ENCODE data around the gene EML4.
"Not testable (repeated sequence)": the region's sequence is repeated elsewhere in the genome, so short reads cannot be mapped to it uniquely, and the experiment has no call there.

Gene EML4, protein sequence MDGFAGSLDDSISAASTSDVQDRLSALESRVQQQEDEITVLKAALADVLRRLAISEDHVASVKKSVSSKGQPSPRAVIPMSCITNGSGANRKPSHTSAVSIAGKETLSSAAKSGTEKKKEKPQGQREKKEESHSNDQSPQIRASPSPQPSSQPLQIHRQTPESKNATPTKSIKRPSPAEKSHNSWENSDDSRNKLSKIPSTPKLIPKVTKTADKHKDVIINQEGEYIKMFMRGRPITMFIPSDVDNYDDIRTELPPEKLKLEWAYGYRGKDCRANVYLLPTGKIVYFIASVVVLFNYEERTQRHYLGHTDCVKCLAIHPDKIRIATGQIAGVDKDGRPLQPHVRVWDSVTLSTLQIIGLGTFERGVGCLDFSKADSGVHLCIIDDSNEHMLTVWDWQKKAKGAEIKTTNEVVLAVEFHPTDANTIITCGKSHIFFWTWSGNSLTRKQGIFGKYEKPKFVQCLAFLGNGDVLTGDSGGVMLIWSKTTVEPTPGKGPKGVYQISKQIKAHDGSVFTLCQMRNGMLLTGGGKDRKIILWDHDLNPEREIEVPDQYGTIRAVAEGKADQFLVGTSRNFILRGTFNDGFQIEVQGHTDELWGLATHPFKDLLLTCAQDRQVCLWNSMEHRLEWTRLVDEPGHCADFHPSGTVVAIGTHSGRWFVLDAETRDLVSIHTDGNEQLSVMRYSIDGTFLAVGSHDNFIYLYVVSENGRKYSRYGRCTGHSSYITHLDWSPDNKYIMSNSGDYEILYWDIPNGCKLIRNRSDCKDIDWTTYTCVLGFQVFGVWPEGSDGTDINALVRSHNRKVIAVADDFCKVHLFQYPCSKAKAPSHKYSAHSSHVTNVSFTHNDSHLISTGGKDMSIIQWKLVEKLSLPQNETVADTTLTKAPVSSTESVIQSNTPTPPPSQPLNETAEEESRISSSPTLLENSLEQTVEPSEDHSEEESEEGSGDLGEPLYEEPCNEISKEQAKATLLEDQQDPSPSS

DNA sequence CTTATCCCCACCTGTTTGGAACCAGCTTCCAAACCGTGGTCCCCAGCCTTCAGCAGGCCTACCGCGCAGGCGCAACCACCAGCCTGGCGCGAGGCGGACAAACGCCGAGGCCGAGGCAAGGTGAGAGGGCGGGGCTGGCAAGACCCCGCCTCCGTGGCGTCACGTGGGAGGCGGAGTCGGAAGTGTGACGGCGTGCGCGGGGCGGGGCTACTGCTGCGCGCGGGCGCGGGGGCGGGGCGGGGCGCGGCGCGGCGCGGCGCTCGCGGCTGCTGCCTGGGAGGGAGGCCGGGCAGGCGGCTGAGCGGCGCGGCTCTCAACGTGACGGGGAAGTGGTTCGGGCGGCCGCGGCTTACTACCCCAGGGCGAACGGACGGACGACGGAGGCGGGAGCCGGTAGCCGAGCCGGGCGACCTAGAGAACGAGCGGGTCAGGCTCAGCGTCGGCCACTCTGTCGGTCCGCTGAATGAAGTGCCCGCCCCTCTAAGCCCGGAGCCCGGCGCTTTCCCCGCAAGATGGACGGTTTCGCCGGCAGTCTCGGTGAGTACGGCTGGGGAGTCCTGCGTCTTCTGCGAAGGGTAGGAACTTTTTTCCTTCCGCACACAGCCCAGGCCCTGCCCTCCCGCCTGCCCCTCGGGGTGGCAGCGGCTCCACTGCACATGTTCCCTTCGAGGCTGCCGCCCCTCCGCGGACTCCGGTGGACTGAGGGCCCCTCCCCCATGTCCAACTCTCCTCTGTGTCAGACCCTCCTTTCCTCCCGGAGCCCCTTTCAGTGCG is at the start of gene EML4:
TSS of gene EML4 (plus strand) at position 254 of the 774 bp plus-strand sequence. CDS start at position 513, 259 bp downstream.
- DNase-seq = peak; percentile 96

DNA sequence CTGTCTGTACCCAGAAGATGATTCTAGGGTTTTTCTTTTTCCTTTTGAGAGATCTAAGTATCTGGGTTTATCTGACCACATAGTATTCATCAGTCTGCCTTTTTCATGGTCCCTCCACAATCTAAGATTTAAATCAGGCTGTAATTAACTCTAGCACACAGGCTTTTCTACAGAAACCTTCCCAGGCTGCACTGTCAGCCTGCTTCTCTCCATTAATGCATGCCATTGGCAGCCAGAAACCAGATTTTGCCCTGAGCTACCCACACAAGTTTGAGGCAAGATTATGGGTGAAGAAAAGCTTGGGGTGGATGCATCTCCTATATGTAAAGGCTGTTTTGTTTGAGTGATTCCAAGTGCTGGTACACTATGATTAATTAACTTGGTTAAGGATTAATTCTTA is 45.7 kb upstream of the EML4 start:
- DNase-seq = no peak

DNA sequence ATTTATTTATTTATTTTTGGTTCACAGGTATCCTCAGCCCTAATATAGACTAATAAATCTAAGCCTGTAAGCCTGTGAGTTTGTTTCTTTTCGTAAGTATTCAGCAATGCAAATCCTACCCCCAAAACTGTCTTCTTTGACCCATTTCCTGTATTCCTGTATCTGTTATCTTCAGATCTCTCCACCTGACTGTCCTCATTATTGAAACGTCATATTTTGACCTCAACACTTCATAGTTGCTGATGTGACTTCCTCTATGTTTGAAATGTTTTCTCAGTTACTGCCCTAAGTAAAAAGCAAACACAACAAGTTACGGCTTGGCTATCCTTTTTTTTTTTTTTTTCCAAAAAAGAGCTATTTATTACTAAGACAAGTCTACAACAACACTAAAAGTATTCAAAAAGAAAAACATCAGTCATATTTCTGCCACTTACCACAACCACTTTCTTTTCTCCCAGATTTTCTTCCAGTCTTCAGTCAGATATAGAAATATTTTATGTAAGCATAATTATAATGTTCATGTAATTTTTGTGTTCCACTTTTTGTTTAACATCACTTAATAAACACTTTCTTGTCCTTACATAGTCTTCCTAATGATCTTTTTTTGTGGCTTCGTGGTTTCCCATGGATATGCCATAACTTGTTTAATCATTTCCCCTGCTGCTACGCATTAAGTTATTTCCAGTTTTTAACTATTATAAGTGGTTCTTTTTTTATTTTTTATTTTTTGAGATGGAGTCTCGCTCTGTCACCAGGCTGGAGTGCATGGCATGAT is 45.0 kb upstream of the EML4 start:
- no peak for DNase-seq

DNA sequence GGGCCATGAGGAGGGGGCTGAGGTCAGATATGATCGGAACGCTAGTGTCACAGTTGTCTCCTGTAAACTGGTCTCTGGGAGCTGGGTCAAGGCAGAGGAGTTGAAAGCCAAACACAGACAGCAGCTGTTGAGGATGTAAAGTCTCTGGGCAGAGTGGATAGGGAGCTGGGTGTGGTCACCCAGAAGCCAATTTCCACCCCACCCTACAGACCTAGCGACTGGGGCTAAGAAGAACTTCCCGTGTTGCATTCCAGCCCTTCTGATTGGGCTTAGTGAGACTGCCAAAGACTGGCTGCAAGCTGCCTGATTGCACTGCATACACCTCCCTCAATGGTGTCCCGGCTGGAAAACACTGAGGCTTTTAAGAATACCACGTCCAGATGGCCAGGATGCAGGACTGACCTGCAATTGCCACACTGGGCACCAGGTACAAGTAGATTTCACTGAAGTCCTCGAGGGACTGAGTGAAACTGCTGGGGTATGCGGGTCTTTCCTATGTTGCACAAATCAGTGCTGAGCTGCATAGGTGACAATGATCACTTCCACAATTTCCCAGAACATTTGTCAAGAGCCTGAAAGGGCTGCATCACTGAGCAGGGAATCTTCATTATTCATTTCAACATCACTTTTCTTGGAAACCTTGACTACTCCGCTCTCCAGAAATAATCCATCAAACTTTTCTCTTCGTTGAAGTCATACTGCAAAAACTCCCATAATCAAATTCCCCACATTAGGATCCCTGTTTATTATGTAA is 43.1 kb upstream of the EML4 start:
- DNase-seq = no peak

DNA sequence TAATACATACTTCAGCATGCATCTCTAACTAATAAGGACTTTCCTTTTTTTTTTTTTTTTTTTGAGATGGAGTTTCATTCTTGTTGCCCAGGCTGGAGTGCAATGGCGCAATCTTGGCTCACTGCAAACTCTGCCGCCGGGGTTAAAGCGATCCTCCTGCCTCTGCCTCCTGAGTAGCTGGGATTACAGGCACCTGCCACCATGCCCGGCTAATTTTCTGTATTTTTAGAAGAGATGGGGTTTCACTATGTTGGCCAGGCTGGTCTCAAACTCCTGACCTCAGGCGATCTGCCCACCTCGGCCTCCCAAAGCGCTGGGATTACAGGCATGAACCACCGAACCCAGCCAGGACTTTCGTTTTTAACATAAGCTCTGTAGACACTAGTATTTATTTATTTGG is 42.3 kb upstream of the EML4 start:
- not testable (repeated sequence) for DNase-seq

DNA sequence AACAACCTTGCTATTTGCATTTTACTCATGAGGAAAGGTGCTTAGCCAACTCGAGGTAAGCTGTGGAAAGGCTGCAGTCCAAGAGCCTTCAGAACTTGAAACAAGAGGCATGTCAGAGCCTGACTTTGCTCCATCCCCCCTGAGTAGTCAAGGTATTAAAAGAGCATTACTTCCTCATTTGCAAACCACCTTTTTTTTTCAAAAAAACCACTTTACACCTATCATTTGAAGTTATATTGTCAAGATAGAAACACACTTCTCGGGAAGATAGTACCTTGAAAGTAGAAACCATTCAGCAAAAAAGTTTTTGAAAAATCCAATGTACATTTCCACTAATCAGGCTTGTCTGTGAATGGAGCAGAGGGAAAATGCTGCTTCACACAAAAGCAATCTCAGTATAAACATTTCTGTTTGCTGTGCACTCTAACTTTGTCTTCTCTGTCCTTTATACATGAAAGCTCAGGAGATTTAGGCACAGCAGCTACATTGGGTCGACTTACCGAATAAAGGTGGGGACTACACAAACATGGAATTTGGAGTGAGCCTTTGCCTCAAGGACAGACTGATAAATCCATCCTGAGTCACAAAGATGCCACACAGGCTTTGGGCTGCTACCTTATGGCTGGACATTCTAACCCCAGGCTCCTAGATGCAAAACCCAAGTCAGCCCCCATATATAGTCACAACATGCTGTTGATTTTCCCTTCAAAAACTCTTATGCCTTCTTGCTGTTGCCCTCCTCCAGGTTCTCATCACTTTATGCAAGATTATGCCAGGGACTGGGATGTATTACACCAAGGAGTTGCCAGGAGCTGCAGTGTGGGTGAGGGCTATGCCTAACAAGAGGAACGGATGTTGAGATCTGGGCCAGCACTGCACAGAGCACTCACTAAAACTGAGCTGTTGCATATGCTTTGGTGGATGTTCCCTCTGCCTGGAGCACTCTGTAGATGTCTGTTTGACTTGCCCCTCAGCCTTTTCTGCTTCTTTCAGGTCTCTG is 41.4 kb upstream of the EML4 start:
- no peak for DNase-seq

DNA sequence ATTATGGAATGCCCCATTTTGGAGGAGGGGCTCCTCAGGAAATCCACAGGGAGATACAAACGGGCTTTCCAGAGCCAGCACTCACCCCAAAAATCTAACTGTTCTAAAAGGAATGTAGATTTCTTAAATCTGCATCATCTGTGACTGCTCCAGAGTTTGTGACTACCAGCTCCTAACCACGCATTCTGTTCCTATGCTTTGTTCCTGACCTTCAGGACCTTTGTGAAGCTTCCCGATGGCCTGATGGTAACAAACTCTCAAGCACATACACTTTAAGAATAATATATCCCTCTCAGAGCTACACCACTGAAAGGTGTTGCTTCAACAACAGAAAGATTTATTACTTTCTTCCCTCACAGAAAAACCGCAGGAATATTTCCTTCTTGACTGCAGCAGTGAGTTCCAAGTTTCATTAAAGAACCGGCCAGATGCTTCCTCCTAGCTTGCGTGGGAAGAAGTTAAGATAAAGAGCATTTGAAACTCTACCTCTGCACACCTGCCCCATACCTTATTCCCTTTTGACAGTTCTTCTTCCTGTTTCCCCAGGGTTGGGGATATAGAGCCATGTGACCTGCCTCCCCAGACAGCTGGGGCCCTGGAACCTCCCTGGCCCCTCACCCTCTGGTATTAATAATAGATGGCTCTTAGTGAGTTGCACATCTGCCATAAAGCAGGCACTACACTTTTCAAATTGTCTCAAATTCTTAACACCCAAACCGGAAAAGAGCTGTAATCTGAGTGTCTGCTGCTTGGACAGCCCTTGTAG is 40.2 kb upstream of the EML4 start:
- DNase-seq = no peak

DNA sequence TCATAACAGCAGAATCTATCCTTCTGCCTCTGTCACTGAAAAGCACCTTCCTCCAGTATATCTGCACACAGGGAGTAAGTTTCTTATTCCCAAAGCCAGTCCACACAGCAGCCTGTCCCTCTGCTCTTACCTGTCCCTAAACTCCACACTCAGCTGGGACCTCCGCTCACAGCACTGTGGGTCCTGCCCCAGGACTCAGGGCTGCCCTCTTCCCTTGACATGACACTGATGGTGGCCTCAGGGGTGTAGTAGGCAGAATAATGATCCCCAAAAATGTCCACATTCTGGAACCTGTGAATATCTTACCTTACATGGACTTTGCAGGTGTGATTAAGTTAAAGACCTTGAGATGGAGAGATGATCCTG is 39.7 kb upstream of the EML4 start:
- DNase-seq = no peak

DNA sequence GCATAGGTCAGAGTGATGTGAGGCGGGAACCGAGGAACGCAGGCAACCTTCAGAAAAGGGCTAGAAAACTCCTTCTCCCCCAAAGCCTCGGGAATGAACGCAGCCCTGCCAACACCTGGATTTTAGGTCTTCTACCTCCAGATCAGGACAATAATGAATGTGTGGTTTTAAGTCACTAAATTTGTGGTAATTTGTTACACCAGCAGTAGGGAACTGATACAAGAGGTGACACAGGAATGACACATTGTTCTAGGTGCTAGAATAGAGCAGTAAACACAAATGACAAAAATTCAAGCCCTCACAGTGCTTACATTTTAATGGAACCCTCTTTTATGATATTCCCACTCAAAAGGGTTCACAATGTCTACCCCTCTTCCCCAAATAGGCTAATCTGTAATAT is 39.2 kb upstream of the EML4 start:
- DNase-seq = no peak

DNA sequence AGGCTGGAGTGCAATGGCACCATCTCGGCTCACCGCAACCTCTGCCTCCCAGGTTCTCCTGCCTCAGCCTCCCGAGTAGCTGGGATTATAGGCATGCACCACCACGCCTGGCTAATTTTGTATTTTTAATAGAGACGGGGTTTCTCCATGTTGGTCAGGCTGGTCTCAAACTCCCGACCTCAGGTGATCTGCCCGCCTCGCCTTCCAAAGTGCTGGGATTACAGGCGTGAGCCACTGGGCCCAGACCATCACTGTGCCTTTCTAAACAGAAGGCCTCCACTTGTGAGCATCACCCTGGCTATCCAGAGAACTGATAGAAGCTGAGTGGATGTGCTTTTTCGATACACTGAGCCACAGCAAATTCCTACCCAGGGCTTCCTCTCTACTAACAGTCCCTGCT is 38.3 kb upstream of the EML4 start:
- not testable (repeated sequence) for DNase-seq

DNA sequence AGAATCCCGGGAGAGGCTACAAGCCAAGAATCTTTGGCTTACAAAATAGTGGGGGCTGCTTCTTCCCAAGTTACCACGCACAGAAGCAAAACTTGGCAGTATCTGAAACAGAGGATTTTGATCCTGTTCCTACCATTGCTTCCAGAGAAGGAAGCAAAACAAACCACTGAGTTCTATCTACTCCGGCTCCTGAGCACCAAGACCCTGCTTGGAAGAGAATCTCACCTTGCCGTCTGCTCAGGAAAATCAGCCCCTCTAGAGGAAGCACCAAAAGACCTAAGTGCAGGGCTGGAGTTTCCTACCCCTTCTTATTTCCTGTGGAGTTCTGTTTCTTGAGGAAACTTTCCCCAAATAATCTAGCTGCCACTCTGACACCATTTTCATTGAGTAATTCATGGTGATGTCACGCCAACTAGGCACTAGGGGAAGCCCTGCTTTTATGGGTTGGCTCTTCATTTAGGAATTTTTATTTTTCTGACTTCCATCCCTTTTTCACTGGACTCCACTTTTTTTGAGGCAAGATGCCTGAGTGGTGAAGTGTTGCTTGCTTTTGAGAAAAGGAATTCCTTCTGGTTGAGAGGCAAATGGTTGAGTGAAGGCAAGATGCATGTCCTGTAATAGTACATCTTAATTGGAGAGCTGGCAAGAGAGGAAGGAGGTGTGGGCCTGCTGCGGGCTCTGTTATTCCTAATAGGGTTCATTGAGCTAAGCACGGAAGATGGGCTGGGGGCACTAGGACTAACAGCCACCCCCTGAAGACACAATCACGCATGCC is 36.8 kb upstream of the EML4 start:
- no peak for DNase-seq

DNA sequence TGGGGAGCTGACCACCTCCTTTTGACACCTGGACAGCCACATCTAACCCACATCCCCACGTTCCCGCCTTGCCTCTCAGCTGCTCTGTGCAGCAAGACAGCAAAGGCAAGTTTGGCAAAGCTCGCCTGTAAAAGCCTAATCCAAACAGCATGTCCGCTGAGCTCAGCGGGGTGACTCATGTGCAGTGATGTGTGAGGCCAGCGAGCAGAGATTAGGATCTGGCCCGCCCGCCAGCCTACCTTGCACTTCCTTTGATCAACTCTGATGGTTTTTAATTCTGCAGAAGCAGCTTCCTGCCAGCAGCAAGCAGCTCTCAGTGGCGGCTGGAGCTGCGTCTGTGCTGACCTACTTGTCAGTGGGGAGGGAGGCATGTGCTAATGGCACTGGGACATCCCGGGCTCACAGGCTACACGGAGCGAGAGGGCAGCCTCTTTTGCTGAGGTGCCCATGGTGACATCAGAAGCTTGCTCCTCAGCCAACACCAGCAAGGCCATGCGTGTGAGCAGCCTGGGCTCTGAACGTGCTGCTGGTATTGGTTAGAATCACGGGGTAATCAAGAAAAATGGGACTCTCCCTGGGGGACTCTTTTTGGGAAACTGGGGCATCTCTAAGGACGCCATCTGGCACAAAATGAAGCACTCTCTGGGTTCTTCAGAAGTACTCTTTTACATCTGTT is 36.0 kb upstream of the EML4 start:
- DNase-seq = peak; percentile 87

DNA sequence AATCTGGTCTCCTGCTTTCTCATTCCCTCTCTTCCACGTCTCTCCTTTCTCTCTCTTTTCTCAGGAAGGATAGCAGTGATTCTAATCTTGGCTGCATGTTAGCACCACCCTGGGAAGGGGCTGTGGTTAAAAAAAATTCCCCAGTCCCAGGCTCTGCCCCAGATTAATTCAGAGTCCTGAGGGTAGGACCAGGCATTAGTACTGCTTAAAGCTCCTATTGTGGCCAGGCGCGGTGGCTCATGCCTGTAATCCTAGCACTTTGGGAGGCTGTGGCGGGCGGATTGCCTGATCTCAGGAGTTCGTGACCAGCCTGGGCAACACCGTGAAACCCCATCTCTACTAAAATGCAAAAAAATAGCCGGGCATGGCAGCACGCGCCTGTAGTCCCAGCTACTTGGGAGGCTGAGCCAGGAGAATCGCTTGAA is 35.4 kb upstream of the EML4 start:
- no peak for DNase-seq

DNA sequence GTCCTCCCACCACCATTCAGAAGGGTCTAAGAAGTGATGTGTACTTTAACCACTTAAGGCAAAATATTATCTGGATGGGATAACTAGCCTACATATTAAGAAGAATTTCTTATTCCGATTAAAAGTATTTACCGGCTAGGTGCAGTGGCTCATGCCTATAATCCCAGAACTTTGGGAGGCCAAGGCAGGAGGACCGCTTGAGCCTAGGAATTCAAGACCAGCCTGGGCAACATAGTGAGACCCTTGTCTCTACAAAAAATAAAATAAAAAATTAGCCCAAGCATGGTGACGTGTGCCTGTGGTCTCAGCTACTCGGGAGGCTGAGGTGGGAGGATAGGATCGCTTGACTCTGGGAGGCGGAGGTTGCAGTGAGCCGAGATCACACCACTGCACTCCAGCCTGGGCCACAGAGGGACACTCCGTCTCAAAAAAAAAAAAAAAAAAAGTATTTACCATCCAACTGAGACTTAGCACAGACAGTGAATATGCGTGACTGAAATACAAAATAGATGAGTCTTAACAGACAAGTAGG is 34.7 kb upstream of the EML4 start:
- DNase-seq = not testable (repeated sequence)

DNA sequence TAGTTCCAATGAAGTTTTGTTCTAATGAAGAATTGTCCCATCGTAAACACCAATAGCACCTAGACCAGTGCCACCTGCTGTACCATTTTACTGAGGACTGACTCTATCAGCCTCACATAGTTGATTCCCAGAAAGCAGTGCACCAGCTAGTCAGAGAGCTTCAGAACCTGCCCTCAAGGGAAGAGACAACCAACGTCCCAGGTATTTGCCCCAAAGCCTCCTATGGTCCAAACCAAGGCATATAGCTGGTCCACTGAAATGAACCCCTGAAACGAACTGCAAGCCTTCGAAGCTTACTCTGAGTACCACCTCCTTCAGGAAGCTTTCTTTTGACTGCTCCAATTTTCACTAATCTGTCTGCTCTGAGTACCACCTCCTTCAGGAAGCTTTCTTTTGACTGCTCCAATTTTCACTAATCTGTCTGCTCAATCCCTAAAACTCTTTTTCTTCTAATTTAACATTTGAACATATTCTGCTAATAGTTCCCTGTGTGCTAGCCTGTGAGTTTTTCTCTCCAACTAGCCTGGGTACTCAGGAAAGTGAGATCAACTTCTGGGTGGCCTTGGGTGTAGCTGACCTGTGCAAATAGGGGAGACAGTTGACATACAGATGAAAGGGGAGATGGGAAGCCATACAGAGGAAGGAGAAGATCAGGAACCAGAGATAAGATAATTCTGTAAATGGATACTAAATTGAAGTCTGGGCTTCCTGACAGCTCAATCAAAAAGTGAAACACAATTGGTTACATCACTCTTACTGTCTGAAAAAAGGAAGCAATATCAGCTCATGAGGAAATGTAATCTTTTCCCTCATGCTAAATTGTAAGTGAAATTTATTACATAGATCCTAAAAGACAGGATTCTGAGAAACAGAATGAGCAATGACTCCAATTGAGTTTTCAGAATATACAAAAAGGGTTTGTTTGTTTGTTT is 33.5 kb upstream of the EML4 start:
- no peak for DNase-seq

DNA sequence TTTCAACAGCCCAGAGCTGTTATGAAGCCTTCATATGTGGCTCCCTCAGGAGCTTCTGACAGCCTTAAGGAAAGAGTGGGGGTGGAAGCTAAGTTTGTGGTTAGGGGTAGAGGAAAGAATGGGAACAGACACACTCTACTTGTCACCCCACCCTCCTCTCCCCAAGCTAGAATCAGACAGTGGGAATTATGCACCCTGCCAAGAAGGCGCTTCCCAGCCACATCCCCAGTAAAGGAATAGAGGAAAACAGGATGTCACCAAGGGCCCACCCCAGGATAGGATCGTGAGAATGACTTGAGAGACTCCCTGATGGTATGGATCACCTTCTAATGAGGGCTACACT is 32.4 kb upstream of the EML4 start:
- DNase-seq = no peak
